Motor neuron (in vitro differentiated cells): ENCODE results near the gene C16orf90. TPM values are rescaled to one million over a fixed set of nuclear protein-coding genes. Genes with fewer than 3 reads are reported as not detected.
"Not testable (repeated sequence)": the region's sequence is repeated elsewhere in the genome, so short reads cannot be mapped to it uniquely, and the experiment has no call there.

ENCODE experiments used
- ATAC-seq, 8 experiments: fragments of 200-7000 bp; cut with Tn5 transposase; replicated peaks in 6 of 8; 2 replicates each; pipeline ENCODE4 v1.8.0; 2021; ENCODE audit warnings: mild to moderate bottlenecking in 8 of 8, moderate library complexity in 8 of 8
- H3K27ac ChIP-seq, 2 donors: fragments of 250-450 bp; sonication (Bioruptor Pico); 2 replicates each; pipeline ENCODE4 v1.9.0; 2021; ENCODE audit warnings: antibody characterized with exemption in 2 of 2, mild to moderate bottlenecking in 2 of 2, moderate library complexity in 1 of 2
- H3K4me1 ChIP-seq, 2 donors: fragments of 250-450 bp; sonication (Bioruptor Pico); replicated peaks in 1 of 2; 2 replicates each; pipeline ENCODE4 v1.6.1; 2021; ENCODE audit warnings: antibody characterized with exemption in 2 of 2, mild to moderate bottlenecking in 2 of 2, moderate library complexity in 1 of 2
- H3K4me3 ChIP-seq, 5 donors: fragments of 250-450 bp; sonication (Bioruptor Pico); 2 replicates each; pipeline ENCODE4 v1.9.0; 2021; ENCODE audit warnings: antibody characterized with exemption in 5 of 5, mild to moderate bottlenecking in 5 of 5, moderate library complexity in 4 of 5
- WGBS, 10 experiments: fragments of 450-650 bp; shearing (Covaris generic); methylation state at CpG; one replicate each; pipeline ENCODE4 v1.0.0; 2022; 5-methylcytosine and 5-hydroxymethylcytosine counted together
- in situ Hi-C, 9 experiments: fragments of 400-800 bp; cut with MboI; loops; one replicate each; pipeline ENCODE4 v1.15.0; 2021; ENCODE audit warnings: low sequenced_read_pairs in 9 of 9, low pct_unique_long_range_greater_than_20kb in 2 of 9; ENCODE audit not compliant: unreplicated experiment in 9 of 9
- total RNA-seq, 8 experiments: library from RNA; unstranded; fragments of 300-600 nt; gene quantifications; 2 replicates each; pipeline versions ENCODE4 v1.2.3 to v1.2.4, GENCODE V29; 2022

Gene C16orf90, protein sequence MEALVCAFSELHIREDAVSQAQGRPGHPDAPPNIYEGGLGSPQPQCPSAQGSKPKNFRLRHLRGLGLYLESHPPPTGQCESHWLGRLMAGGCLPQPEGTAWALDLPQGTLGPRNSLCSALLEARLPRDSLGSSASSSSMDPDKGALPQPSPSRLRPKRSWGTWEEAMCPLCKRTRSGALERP
- under 1 TPM in 3 of 8 experiments, not detected in 5; 0.11 to 0.47 (median 0.29) TPM for total RNA-seq

DNA sequence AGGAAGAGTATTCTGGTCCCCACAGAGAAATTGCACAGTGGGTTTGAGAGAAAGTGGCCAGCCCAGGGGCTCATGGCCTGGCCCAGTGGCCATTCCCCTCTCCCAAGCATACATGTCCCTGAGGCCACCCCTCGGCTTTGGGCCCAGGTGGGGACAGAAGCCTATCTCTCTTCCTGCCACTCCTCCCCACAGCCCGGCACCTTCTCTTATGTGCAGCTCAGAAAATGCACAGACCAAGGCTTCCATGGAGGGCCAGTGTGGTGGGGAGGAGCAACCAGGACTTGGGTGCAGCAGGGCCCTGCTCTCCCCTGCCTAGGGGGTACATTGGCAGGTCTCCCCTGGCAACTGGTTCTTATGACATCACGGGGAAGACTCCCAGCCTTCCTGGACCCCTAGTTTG lies at the start of gene C16orf90:
Gene C16orf90 (minus strand): TSS at position 314 of the 400 bp plus-strand sequence. CDS start 68 bp downstream, at position 246.
- H3K4me1 ChIP-seq: no peaks in the 10 kb centered on the region
- no peak for ATAC-seq
- in situ Hi-C loops: no loop called here
- no peak within 1 kb of the TSS for H3K4me3 ChIP-seq
- H3K27ac ChIP-seq: no peak within 1 kb of the TSS
- WGBS, 10 experiments: 80 to 100% (median 82%) methylated on average over 1 to 3 of the region's 3 CpGs; no CpG with 5 or more reads in 7 of the 10 experiments

DNA sequence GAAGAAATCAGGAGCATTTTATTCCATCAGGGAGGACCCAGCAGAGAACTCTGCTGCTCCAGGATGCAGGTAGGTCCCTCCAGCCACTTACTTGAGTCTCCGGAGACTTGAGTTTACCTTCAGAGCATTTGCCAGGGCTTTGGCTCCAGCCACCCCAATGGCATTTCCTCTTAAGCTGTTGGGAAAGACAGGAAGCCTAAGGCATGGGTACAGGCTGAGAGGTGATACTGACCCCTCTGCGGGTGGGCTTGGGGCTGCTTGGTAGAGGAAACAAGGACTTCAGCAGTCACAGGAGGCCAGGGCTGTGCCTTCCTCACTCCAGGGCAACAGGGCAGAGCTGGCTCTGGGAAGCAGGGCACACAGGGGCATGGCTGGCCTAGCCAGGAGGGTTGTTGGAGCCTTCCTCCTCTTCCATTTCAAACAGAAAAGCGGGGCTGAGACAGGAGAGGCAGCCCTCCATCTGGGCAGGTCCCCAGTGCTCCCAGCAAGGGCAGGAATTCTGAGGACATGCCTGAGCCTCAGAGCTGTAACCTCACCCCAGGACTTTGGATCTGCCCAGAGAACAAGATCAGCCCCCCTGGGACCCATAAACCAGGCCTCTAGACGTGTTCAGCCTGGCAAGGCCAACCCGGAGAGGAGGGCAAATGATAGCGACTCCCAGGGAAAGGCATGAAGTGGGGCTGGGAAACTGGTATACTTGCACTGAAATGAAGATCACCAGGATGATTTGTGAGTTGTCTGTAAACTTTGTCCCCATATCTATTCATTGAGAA lies 47.5 kb upstream of the C16orf90 start:
- Histone ChIP-seq H3K4me1 (no peaks in the 10 kb centered on the region), H3K27ac (no peak overlapping the region), H3K4me3 (no peak overlapping the region)
- 80 to 92% (median 88%) methylated on average over 1 to 3 of the region's 6 CpGs; no CpG with 5 or more reads in 5 of the 10 experiments for WGBS, 10 experiments
- ATAC-seq: no peak
- in situ Hi-C loops: no loop called here

DNA sequence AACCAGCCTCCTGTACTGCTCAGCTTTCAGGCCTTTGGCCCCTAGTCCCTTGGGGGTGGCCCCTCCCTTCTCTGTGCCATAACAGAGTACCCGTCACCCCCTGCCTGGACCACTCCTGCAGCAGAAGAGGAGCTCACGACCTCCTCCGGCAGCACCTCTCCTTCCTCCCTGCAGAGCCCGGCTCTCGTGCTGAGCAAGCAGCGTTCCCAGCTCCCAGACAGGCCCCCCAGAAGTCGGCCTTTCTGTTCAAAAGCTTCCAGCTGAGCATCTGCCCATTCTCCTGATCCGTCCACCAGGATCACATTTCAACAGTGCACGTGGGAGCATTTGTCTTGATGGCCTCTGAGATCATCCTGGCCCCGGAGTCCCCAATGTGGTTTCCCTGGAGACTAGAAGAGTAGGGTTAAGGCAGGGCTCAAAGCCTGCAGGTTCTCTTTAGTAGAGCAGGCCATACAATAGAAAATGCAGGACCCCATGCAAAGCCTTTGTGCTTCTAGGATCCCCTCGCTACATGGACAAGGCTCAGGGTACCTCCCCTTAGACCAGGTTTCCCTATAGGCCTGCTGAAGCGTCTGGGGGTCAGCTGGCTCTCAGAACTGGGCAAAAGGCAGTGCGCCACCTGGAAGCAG lies 46.4 kb upstream of the C16orf90 start:
- Histone ChIP-seq H3K4me1 (no peaks in the 10 kb centered on the region), H3K27ac (no peak overlapping the region), H3K4me3 (no peak overlapping the region)
- no peak for ATAC-seq
- in situ Hi-C loops: no loop called here
- 35 to 81% (median 70%) methylated on average over 2 to 6 of the region's 13 CpGs; no CpG with 5 or more reads in 5 of the 10 experiments for WGBS, 10 experiments

DNA sequence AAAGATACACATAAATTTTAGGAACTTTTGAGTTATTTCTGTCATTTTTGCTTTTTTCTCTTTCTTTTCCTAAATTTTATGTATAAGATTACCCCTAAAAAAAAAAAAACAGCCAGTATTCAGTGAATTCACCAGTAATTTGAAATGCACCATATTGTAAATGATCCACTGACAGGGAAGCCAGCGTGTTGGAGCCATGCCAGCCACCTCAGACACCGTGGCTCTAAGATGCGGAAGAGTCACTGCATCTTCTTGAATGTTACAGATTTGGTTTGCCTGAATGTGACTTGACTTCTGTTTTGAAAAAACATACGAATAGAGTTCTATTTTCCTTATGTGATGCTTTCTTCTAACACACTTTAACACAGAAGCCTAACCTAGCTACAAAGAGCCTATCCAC lies 42.9 kb upstream of the C16orf90 start:
- 68 to 100% (median 85%) methylated on average over 3 to 4 of the region's 4 CpGs for WGBS, 10 experiments
- Histone ChIP-seq H3K27ac (no peak overlapping the region), H3K4me3 (no peak overlapping the region), H3K4me1 (no peaks in the 10 kb centered on the region)
- no peak for ATAC-seq
- in situ Hi-C loops: no loop called here

DNA sequence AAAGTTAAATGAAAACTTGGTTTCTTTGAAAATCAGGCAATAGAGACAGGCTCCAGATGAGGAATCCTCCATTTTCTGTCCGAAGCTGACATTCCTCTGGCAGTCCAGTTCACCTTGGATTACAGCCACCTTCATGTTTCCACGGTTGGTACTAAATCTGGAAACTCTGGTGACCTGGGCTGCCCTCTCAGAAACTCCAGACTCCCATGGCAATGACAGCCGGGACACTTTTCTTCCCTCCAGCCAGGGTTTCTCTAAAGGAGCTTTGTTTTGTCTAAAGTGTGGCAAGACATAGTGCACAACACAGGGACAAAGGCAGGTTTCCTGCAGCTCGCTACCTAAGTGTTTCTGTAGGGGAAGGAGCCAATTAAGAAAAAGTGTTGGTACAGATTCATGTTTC lies 41.6 kb upstream of the C16orf90 start:
- no peak for ATAC-seq
- in situ Hi-C loops: no loop called here
- H3K27ac ChIP-seq: no peak overlapping the region

DNA sequence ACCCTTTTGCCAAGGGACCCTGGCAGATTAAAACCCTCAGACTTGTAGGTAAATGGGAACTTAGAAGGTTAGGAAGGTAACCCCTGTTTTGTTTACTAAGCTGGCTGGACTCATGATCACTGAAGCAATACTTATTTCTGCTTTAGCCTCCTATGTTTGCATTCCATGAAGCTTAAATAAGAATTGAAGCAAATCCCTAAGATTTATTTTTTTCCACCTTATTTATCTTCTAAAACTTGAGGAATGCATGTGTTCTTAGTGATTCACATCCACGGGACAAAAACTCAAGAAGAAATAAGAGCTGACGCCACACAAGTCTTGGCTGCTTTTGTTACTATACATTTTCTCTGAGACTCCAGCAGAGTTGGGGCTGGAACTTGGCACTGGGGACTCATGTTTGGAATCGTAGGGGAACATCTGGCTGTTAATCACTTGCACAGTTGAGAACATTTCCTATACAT lies 41.0 kb upstream of the C16orf90 start:
- in situ Hi-C loops: no loop called here
- H3K27ac ChIP-seq: no peak overlapping the region
- WGBS, 10 experiments: 30 to 93% (median 74%) methylated on average over 1 to 3 of the region's 3 CpGs; no CpG with 5 or more reads in 2 of the 10 experiments

More for the DNA sequence above, 41.6 kb upstream of the C16orf90 start:
- Histone ChIP-seq H3K4me3 (no peak overlapping the region), H3K4me1 (no peaks in the 10 kb centered on the region)
- WGBS, 10 experiments: 11 to 100% (median 88%) methylated on average over 1 to 4 of the region's 4 CpGs

DNA sequence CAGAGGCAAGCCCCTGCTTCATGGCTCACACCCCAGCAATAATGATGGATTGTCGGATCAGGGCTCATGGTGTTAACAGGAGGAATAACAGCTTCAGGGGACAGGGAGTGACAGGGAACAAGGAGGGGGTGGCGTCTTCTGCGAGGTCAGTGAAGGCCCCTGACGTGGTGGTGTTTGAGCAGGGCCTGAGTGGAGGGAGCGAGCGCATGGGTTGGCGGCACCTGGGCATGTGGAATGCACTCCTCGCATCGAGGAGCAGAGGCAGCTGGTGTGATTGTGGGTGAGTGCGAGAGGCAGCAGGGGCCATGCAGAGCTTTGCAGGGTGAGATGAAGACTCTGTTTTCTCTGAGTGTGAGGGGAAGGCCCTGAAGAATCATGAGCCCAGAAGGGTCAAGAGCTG lies 38.8 kb upstream of the C16orf90 start:
- Histone ChIP-seq H3K4me3 (no peak overlapping the region), H3K27ac (no peak overlapping the region), H3K4me1 (no peaks in the 10 kb centered on the region)
- ATAC-seq: no peak
- 82 to 100% (median 97%) methylated on average over 1 to 6 of the region's 10 CpGs; no CpG with 5 or more reads in 5 of the 10 experiments for WGBS, 10 experiments
- in situ Hi-C loops: no loop called here

More for the DNA sequence above, 41.0 kb upstream of the C16orf90 start:
- ATAC-seq: no peak
- H3K4me1 ChIP-seq: no peaks in the 10 kb centered on the region
- H3K4me3 ChIP-seq: no peak overlapping the region

DNA sequence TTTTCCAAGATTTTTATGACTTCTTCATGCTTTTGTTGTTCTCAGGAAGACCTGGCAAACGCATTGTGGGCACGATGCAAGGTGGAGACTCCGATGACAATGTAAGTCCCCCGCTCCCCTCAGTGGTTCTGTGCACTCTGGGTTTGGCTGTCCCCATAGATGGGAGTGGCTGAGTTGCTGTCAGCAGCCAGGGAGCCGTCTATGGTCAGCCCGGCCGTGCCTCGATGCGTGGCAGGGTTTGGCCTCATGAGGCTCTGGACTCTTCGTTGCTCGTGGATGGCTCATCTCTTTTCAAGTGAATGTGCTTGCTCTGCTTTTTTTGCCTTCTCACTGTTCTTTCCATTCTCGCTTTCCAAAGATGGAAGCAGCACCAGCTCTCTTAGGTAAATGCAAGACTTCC lies 37.5 kb upstream of the C16orf90 start:
- H3K4me1 ChIP-seq: no peaks in the 10 kb centered on the region
- no peak overlapping the region for H3K4me3 ChIP-seq
- ATAC-seq: no peak
- in situ Hi-C loops: no loop called here
- H3K27ac ChIP-seq: no peak overlapping the region
- WGBS, 10 experiments: 89 to 100% (median 95%) methylated on average over 1 to 11 of the region's 12 CpGs; no CpG with 5 or more reads in 3 of the 10 experiments

DNA sequence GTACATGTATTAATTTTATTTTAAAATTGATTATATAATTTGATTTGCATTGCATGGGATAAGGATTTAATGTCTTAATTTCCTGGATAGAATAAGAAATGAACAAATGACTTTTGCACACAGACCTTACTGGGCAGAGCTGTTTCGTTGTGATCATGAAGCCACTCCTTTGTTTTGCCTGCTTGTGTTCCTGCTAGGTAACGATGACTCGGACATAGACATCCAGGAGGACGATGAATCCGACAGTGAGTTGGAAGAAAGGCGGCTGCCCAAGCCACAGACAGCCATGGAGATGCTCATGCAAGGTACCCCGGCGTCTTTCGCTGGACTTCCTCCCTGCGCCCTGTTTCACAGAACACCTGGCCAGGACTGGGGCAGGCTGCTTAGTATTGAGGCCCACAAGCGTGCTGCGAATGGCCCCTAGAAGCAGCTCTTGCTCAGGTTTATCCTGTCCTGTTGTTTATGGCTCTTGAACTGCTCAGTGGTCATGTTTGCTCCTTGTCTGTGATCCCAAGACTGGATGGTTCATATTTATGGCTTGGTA lies 35.2 kb upstream of the C16orf90 start:
- 83 to 100% (median 93%) methylated on average over 1 to 8 of the region's 12 CpGs; no CpG with 5 or more reads in 1 of the 10 experiments for WGBS, 10 experiments
- H3K27ac ChIP-seq: no peak overlapping the region
- no peak overlapping the region for H3K4me3 ChIP-seq
- H3K4me1 ChIP-seq: no peaks in the 10 kb centered on the region
- no peak for ATAC-seq
- in situ Hi-C loops: no loop called here

DNA sequence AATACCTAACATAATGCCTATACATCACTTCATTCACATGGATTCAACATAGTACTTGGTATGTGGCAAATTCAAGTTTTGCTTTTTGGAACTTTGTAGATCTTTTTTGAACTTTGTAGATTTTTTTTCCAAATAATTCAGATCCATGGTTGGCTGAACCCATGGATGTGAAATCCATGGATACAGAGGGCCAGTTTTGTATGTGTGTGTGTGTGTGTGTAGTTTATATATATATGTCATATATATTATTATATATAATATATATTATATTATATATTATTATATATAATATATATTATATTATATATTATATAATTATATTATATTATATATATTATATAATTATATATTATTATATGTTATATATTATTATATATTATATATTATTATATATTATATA lies 33.9 kb upstream of the C16orf90 start:
- in situ Hi-C loops: no loop called here
- no peak for ATAC-seq

DNA sequence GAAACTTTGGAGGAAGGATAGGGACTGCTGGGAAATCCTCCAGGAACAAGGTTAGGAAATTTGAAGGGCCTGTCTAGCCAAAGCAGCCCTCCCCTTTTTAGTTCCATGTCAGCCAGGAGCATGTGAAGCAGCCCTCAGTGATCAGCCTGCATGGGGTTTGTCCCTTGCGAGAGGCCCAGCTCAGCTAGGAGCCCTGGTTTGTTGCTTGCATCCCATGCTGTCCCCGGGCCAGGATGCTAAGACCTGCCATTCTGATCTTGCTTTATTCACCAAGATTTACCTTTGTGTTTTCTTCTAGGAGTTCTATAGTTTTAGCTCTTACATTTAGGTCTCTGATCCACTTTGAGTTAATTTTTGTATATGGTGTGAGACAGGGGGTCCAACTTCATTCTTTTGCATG lies 33.1 kb upstream of the C16orf90 start:
- WGBS, 10 experiments: 79 to 100% (median 100%) methylated on average over 1 to 2 of the region's 2 CpGs; no CpG with 5 or more reads in 4 of the 10 experiments
- in situ Hi-C loops: no loop called here
- H3K27ac ChIP-seq: no peak overlapping the region
- no peak overlapping the region for H3K4me3 ChIP-seq
- ATAC-seq: no peak
- no peaks in the 10 kb centered on the region for H3K4me1 ChIP-seq

More for the DNA sequence above, 33.9 kb upstream of the C16orf90 start:
- Histone ChIP-seq H3K4me3 (no peak overlapping the region), H3K4me1 (no peaks in the 10 kb centered on the region), H3K27ac (no peak overlapping the region)

DNA sequence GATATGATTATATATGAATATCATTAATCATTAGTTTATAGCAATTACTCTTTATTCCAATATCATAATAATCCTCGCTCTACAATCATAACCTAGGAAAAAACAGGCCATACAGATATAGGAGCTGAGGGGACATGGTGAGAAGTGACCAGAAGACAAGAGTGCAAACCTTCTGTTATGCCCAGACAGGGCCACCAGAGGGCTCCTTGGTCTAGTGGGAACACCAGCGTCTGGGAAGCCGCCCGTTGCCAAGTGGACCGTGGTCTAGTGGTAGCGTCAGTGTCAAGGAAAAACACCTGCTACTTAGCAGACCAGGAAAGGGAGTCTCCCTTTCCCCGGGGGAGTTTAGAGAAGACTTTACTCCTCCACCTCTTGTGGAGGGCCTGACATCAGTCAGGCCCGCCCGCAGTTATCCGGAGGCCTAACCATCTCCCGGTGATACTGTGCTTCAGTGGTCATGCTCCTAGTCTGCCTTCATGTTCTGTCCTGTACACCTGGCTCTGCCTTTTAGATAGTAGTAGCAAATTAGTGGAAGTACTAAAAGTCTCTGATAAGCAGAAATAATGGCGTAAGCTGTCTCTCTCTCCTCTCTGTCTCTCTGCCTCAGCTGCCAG lies 32.0 kb upstream of the C16orf90 start:
- H3K4me3 ChIP-seq, H3K4me1 ChIP-seq, ATAC-seq, H3K27ac ChIP-seq, in situ Hi-C loops: not testable (repeated sequence)
- 20 to 100% (median 53%) methylated on average over 1 to 7 of the region's 12 CpGs; no CpG with 5 or more reads in 4 of the 10 experiments for whole genome bisulfite sequencing, 10 experiments

DNA sequence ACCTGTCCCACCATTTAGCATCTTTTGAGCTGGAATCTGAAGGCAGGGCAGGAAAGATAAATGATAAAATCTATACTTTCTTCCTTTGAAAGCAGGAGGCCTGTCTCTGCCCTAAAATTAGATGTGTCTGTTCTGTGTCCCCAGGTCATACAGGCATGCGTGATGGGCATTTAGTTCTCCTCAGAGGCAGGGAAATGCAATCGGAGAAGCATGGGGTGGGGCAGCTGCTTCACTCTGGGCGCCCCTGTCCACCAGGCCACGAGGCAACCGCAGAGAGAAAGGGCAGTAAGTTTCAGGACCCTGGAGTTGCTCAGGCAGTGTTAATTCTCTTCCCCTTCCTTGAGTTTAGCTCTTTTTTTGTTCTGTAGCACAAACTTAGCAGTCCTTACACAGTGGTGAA lies 30.7 kb upstream of the C16orf90 start:
- H3K4me1 ChIP-seq: no peaks in the 10 kb centered on the region
- H3K4me3 ChIP-seq: no peak overlapping the region
- in situ Hi-C loops: no loop called here
- H3K27ac ChIP-seq: no peak overlapping the region
- no peak for ATAC-seq
- 40 to 100% (median 85%) methylated on average over 1 to 5 of the region's 5 CpGs; no CpG with 5 or more reads in 3 of the 10 experiments for WGBS, 10 experiments
